Measurements from ENCODE around the gene ZFYVE26.
"Not testable (repeated sequence)": the region's sequence is repeated elsewhere in the genome, so short reads cannot be mapped to it uniquely, and the experiment has no call there.

Gene ZFYVE26

GRCh38 chr14:67819563-67820421, 3.4 kb upstream of the ZFYVE26 start, which contains the start of gene RAD51B:
RAD51B (plus strand) TSS chr14:67819779.
- Histone ChIP-seq H3K27me3 (replicated peaks) (no peaks in the 10 kb centered on the region), H3K36me3 (replicated peaks) (no peaks in the 10 kb centered on the region), H3K27ac (peak within 1 kb of the TSS; percentile 36), H3K4me3 (ENCODE audit: low read depth, low read length) (peak within 1 kb of the TSS; percentile 96)
- in situ Hi-C loops (cut with HindIII; ENCODE audit: low pct_ligation_motif_present, low sequenced_read_pairs), result no loop called here
- TF ChIP-seq CTCF (IDR thresholded peaks at IDR 0.05; ENCODE audit: low read depth, low read length, missing control alignments), result no peak
- peak; percentile 87 for DNase-seq

GRCh38 chr14:67818476-67818875, 2.1 kb upstream of the ZFYVE26 start:
- in situ Hi-C loops (cut with HindIII; ENCODE audit: low pct_ligation_motif_present, low sequenced_read_pairs); H3K27me3 ChIP-seq (replicated peaks); DNase-seq; H3K4me3 ChIP-seq (ENCODE audit: low read depth, low read length); H3K27ac ChIP-seq; H3K36me3 ChIP-seq (replicated peaks): not testable (repeated sequence)

GRCh38 chr14:67817750-67818438, 1.5 kb upstream of the ZFYVE26 start:
- Histone ChIP-seq H3K27ac (no peak overlapping the region), H3K27me3 (replicated peaks) (no peaks in the 10 kb centered on the region), H3K36me3 (replicated peaks) (no peaks in the 10 kb centered on the region), H3K4me3 (ENCODE audit: low read depth, low read length) (no peak overlapping the region)
- TF ChIP-seq CTCF (IDR thresholded peaks at IDR 0.05; ENCODE audit: low read depth, low read length, missing control alignments), result no peak
- in situ Hi-C loops (cut with HindIII; ENCODE audit: low pct_ligation_motif_present, low sequenced_read_pairs), result no loop called here
- no peak for DNase-seq

GRCh38 chr14:67815573-67816225, 691 bp downstream of the ZFYVE26 start:
- TF ChIP-seq CTCF (IDR thresholded peaks at IDR 0.05; ENCODE audit: low read depth, low read length, missing control alignments), result no peak
- Histone ChIP-seq H3K27me3 (replicated peaks) (no peaks in the 10 kb centered on the region), H3K4me3 (ENCODE audit: low read depth, low read length) (peak overlapping the region; percentile 80), H3K27ac (peak overlapping the region; percentile 74), H3K36me3 (replicated peaks) (peaks cover 5% of the 10 kb centered on the region)
- peak; percentile 48 for DNase-seq
- in situ Hi-C loops (cut with HindIII; ENCODE audit: low pct_ligation_motif_present, low sequenced_read_pairs), result no loop called here

GRCh38 chr14:67814821-67815220, 1.6 kb downstream of the ZFYVE26 start:
- Histone ChIP-seq H3K27ac (no peak overlapping the region), H3K36me3 (replicated peaks) (peaks cover 12% of the 10 kb centered on the region), H3K27me3 (replicated peaks) (no peaks in the 10 kb centered on the region), H3K4me3 (ENCODE audit: low read depth, low read length) (no peak overlapping the region)
- in situ Hi-C loops (cut with HindIII; ENCODE audit: low pct_ligation_motif_present, low sequenced_read_pairs), result no loop called here
- TF ChIP-seq CTCF (IDR thresholded peaks at IDR 0.05; ENCODE audit: low read depth, low read length, missing control alignments), result no peak
- DNase-seq, result no peak

GRCh38 chr14:67806246-67806645, 10.1 kb downstream of the ZFYVE26 start:
- Histone ChIP-seq H3K4me3 (ENCODE audit: low read depth, low read length) (no peak overlapping the region), H3K27me3 (replicated peaks) (no peaks in the 10 kb centered on the region), H3K36me3 (replicated peaks) (peaks cover 67% of the 10 kb centered on the region), H3K27ac (no peak overlapping the region)
- no peak for DNase-seq
- in situ Hi-C loops (cut with HindIII; ENCODE audit: low pct_ligation_motif_present, low sequenced_read_pairs), result no loop called here
- TF ChIP-seq CTCF (IDR thresholded peaks at IDR 0.05; ENCODE audit: low read depth, low read length, missing control alignments), result no peak
